ENCODE results near the gene SLC35B2. TPM values are rescaled to one million over a fixed set of nuclear protein-coding genes. Genes with fewer than 3 reads are reported as not detected.

The SLC35B2 gene
- total and polyA plus RNA-seq, 9 of the 15 experiments (the other 6 are each of a cell fraction or from before 2014, with no cell fraction given) = 14.5 to 59.1 (median 47.1) TPM

DNA sequence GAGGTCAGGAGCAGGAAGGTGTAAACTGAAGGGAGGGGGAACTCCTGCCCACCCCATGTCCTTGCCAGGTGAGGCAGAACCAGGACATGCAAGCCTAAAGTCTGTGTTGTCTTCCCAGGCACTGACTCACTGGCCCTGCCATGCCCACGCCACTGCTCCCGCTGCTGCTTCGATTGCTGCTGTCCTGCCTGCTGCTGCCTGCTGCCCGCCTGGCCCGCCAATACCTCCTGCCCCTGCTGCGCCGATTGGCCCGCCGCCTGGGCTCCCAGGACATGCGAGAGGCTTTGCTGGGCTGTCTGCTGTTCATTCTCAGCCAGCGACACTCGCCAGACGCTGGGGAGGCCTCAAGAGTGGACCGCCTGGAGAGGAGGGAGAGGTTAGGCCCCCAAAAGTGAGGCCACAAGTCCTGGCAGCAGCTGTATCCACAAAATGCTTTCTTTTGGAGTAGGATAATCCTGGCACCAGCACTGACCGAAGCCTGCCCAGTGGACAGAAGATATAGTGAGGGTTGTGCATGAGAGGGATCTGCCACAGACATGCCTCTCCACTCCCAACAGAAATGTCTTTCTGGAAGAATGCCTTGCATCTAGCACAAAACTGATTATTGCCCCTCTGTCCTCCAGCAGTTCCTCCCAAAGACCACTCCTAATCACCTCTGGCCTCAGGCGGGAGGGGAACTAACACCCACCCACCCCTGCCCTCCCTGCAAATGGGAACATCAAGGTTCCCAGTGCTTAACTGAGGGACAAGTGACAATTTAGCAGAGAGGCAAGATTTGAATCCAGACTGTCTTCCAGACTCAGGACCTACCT, 39.8 kb downstream of the SLC35B2 start:
- H2AFZ ChIP-seq (ENCODE audit: low read depth, low read length) = no peak overlapping the region
- WGBS (ENCODE audit: insufficient coverage, low coverage, missing lambda C conversion rate) = 81% methylated on average over 15 of the region's 16 CpGs
- H3K9me3 ChIP-seq (replicated peaks; ENCODE audit: control insufficient read depth, insufficient read depth, low read depth, low read length) = no peaks in the 10 kb centered on the region
- no peak overlapping the region for H3K4me3 ChIP-seq
- DNase-seq (ENCODE audit: extremely low read depth in 1 of 4, low spot score in 3 of 4) = no peak
- H4K20me1 ChIP-seq (replicated peaks; ENCODE audit: control insufficient read depth, insufficient read depth, low read length) = no peaks in the 10 kb centered on the region
- H3K4me2 ChIP-seq (ENCODE audit: insufficient read depth, low read length) = no peak overlapping the region
- BruUV-seq (replicated peaks) = no TSS peak
- H3K27me3 ChIP-seq (ENCODE audit: control insufficient read depth in 2 of 2, insufficient read depth in 2 of 2, low read length in 2 of 2) = no peaks in the 10 kb centered on the region
- 0 out of 4 replicates have a peak, but pooled peaks of 1 of the 2 experiments have one; percentile 34 for TF ChIP-seq FOXA3 (CRISPR knock-in tag; conservative IDR thresholded peaks at IDR 0.05 in 1 of 2, IDR thresholded peaks at IDR 0.05 in 1 of 2)
- no peak for TF ChIP-seq ZNF282 (CRISPR knock-in tag; IDR thresholded peaks at IDR 0.05)
- TF ChIP-seq, protein P1, sequence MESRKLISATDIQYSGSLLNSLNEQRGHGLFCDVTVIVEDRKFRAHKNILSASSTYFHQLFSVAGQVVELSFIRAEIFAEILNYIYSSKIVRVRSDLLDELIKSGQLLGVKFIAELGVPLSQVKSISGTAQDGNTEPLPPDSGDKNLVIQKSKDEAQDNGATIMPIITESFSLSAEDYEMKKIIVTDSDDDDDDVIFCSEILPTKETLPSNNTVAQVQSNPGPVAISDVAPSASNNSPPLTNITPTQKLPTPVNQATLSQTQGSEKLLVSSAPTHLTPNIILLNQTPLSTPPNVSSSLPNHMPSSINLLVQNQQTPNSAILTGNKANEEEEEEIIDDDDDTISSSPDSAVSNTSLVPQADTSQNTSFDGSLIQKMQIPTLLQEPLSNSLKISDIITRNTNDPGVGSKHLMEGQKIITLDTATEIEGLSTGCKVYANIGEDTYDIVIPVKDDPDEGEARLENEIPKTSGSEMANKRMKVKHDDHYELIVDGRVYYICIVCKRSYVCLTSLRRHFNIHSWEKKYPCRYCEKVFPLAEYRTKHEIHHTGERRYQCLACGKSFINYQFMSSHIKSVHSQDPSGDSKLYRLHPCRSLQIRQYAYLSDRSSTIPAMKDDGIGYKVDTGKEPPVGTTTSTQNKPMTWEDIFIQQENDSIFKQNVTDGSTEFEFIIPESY (CRISPR knock-in tag; IDR thresholded peaks at IDR 0.05) = peak; percentile 84; the same call in 1 of the 2 replicates
- no peak for TF ChIP-seq POLR2G (IDR thresholded peaks at IDR 0.05; ENCODE audit: low read depth, low read length)
- no peak for TF ChIP-seq BCL6 (CRISPR knock-in tag; IDR thresholded peaks at IDR 0.05)
- no peak for ATAC-seq
- H3K4me1 ChIP-seq (replicated peaks in 1 of 2; ENCODE audit: control insufficient read depth in 2 of 2, insufficient read depth in 2 of 2, low read length in 2 of 2) = peaks cover 43 to 50% of the 10 kb centered on the region in 2 experiments
- intact Hi-C loops (cut with micrococcal nuclease) = no loop called here
- FAIRE-seq = no peak
- no peaks in the 10 kb centered on the region for H3K36me3 ChIP-seq (ENCODE audit: control insufficient read depth, insufficient read depth, low read length)
- ChIA-PET CTCF (ENCODE audit: low intra/inter-chr PET ratio) (no interaction called here), POLR2A (interaction anchor here (0.6 to 2.0 kb wide), 7 partner anchors 8 to 544 kb away, joined by 3 to 11 read pairs (median 4); no protein-coding TSS in a partner anchor)
- H3K79me2 ChIP-seq (ENCODE audit: control insufficient read depth, insufficient read depth, low read length) = 0 out of 3 replicates have a peak, but pooled peaks cover 2% of the 10 kb centered on the region
- no peak overlapping the region for H3K27ac ChIP-seq (ENCODE audit: extremely low read depth, low read depth, low read length)
- in situ Hi-C loops (cut with MboI) = no loop called here
- no peaks in the 10 kb centered on the region for H3K9me1 ChIP-seq (ENCODE audit: control insufficient read depth, insufficient read depth, low read length)
- peak overlapping the region in 1 of 2 experiments; percentile 53; a peak in 1 of 4 replicates for H3K9ac ChIP-seq (ENCODE audit: insufficient read depth in 1 of 2, low read depth in 2 of 2, low read length in 2 of 2)

Measured in K562 (cell line).